ENCODE measurements around the gene MCM8. TPM values are rescaled to one million over a fixed set of nuclear protein-coding genes. Genes with fewer than 3 reads are reported as not detected.

The MCM8 gene
- 17.4 and 21.6 TPM in 2 replicates for total RNA-seq (2014; rRNA removed; shearing (Covaris generic))

DNA sequence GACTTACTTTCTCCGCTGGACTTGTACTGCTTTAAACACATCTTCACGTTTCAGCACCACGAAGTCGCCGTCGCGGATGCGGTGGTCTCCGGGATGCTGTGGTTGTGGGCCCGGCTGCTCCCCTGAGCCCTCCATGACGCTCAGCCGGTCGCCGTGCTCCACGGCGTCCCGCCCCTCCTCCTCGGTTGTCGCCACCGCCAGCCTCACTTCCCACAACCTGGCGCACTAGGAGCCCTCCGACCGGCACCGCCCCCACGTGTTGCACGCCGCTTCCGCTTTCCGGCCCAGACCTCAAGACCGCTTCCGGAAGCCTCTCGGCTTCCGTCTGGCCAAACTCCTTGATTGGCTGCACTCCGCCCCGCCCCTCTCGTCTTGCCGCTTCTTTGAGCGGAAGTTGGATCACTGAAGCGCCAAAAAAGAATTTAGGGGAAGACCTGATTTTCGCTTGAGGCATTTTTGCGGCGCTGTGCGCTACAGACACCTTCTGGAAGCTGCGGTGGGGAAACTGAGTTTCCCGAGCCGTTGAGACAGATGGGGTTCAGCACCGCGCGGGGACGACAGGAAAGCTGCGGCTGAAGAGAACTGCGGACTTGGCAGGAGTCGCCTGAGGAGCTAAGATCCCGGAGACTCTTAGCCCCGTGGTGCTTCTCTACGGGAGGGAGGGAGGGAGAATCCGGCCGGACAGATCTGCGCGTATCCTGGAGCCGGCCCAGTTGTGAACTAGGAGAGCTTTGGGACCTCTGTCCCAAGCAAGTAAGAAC is at the start of gene MCM8, which contains the start of gene TRMT6:
TSS of gene MCM8 (plus strand) at position 382 of the 761 bp plus-strand sequence. CDS start 1,364 bp downstream, outside the sequence.
TSS of gene TRMT6 (minus strand) at position 263 of the 761 bp plus-strand sequence. CDS start at position 135, 128 bp downstream.
- peak; percentile 96 for DNase-seq (ENCODE audit: low spot score)

GRCh38 chr20:5900908-5901307 is 49.5 kb upstream of the MCM8 start:
- no peak for DNase-seq (ENCODE audit: low spot score)

- DNase-seq (ENCODE audit: low spot score): no peak
Observed at GRCh38 chr20:5908981-5909380, 41.5 kb upstream of the MCM8 start.

- no peak for DNase-seq (ENCODE audit: low spot score)
Observed at GRCh38 chr20:5910186-5910585, 40.3 kb upstream of the MCM8 start.

DNA sequence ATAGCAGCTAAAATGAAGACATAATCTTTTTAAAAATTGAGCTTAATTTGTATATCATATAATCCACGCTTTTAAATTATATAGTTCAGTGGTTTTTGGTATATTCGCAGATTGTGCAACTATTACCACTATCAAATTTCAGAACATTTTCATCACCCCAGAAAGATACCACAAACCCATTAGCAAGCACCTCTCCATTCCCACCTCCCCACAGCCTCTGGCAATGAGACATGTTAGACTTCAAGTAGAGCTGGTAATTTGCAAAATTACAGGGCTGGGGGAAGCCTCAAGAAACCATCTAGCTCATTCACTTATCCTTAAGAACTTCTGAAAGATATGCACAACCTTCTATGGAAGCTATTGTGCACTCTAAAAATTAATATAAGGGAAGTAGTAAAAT is 37.3 kb upstream of the MCM8 start:
- no peak for DNase-seq (ENCODE audit: low spot score)

DNA sequence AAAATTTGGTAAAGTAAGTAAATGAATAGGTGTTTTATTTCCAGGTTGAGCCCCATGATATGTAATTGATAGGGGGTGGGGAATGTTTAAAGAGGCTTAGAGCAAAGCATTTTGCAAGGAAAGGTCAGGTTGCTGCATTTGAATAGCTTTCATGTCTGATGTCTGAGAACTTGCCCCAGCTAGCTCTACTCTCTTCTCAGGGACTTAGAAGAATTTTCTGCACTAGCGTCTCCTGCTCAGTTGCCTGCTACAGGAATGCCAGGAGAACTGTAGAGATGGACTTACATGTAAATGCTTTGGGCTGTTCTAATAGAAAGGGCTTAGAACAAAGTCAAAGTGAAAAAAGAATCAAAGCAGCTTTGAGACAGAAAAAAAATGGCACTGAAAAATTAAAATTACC is 35.6 kb upstream of the MCM8 start:
- DNase-seq (ENCODE audit: low spot score): no peak

GRCh38 chr20:5918856-5919625 is 31.4 kb upstream of the MCM8 start:
- DNase-seq (ENCODE audit: low spot score): peak; percentile 78

- DNase-seq (ENCODE audit: low spot score): no peak
Observed at GRCh38 chr20:5919626-5920544, 30.6 kb upstream of the MCM8 start.

DNA sequence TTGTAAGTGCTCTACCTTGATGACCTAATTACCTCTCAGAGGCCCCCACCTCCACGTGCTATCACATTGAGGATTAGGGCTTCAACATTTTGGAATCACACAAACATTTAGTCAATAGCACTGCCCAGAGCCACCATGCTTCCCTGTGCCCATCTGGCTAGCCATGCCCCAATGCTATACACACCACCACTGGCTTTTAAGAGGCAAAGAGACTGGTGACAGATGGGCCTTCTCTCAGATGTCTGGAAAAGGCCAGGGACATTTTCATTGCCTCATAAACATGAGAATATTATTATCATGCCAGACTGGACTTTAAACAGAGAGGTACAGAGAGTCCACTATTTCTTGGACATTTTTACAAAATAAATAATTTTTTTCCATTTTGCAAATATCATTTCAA is 29.9 kb upstream of the MCM8 start:
- DNase-seq (ENCODE audit: low spot score): no peak

DNA sequence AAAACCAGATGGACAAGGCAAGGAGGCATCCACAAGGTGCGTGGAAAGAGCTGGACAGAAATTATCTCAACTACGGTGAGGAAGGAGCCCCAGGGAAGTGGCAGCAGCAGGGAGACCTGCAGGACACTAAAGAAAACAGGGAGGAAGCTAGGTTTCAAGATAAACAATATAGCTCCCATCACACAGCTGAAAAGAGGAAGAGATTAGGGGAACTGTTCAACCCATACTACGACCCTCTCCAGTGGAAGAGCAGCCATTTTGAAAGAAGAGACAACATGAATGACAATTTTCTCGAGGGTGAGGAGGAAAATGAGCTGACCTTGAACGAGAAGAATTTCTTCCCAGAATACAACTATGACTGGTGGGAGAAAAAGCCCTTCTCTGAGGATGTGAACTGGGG is 27.0 kb upstream of the MCM8 start:
- DNase-seq (ENCODE audit: low spot score): no peak

DNA sequence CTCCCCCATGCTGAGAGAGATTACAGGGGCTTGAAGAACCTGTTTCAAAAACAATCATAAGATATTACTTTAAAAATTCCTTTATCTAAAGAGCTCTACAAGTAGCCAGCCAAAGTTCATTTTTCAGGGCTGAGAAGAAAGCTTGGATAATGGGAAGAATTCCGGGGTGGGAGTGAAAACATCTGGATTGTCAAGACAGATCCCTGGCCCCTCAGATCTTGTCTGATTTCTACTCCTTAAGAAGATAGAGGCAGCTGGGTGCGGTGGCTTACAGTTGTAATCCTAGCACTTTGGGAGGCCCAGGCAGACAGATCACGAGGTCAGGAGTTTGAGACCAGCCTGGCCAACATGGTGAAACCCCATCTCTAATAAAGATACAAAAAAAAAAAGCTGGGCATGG is 24.9 kb upstream of the MCM8 start:
- DNase-seq (ENCODE audit: low spot score): no peak

GRCh38 chr20:5927749-5928462 is 22.5 kb upstream of the MCM8 start:
- DNase-seq (ENCODE audit: low spot score): no peak

- no peak for DNase-seq (ENCODE audit: low spot score)
Observed at GRCh38 chr20:5928836-5929715, 21.4 kb upstream of the MCM8 start.

GRCh38 chr20:5931411-5931810 is 19.0 kb upstream of the MCM8 start:
- DNase-seq (ENCODE audit: low spot score): no peak

GRCh38 chr20:5932796-5933195 is 17.7 kb upstream of the MCM8 start:
- DNase-seq (ENCODE audit: low spot score): no peak

- DNase-seq (ENCODE audit: low spot score): no peak
Observed at GRCh38 chr20:5933802-5934436, 16.5 kb upstream of the MCM8 start.

- no peak for DNase-seq (ENCODE audit: low spot score)
Observed at GRCh38 chr20:5935384-5935783, 15.1 kb upstream of the MCM8 start.

GRCh38 chr20:5936238-5936637 is 14.2 kb upstream of the MCM8 start:
- DNase-seq (ENCODE audit: low spot score): no peak

DNA sequence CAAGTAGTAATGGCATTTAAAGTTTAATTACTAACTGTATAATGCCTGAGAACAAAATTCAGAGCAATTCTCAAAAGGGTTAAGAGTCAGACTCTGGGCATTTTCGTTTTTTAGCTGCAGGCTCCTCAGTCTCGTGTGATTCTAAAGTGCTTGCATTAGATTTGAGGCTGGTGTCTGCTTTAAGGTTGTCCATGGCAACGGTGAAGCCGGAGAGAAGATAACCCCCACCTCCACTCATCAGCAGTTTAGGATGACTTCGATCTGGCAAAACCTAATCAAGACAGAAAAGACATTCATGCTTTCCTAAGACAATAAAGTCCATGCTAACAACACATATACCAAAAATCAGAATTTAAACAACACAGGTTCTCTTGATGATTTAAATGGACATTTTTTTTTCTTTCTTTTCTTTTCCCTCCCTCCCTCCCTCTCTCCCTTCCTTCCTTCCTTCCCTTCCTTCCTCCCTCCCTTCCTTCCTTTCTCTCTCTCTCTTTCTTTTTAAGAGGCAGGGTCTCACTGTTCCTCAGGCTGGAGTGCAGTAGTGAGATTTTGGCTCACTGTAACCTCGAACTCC is 11.9 kb upstream of the MCM8 start:
- DNase-seq (ENCODE audit: low spot score): no peak
